ENCODE data around the gene ITPRID2. TPM values are rescaled to one million over a fixed set of nuclear protein-coding genes. Genes with fewer than 3 reads are reported as not detected.

The ITPRID2 gene
- total and polyA plus RNA-seq, 2 donors from 2014 or later = 29.9 to 191 TPM

GRCh38 chr2:181900007-181900651 lies 8.6 kb downstream of the ITPRID2 start:
- no peaks in the 10 kb centered on the region for H3K27me3 ChIP-seq (ENCODE audit: control insufficient read depth, insufficient read depth, low read length)
- H3K9ac ChIP-seq (ENCODE audit: low read length in 3 of 3) = no peak overlapping the region
- H3K36me3 ChIP-seq (ENCODE audit: control insufficient read depth in 2 of 3, insufficient read depth in 3 of 3, low read length in 3 of 3) = peaks cover 9 to 41% (median 18%) of the 10 kb centered on the region in 3 donors
- H3K4me3 ChIP-seq (ENCODE audit: low read length in 3 of 3) = no peak overlapping the region
- peaks cover 0 to 7% (median 3%) of the 10 kb centered on the region in 3 donors for H3K4me1 ChIP-seq (ENCODE audit: control insufficient read depth in 2 of 3, insufficient read depth in 2 of 3, low read depth in 1 of 3, low read length in 3 of 3)
- TF ChIP-seq CTCF (IDR thresholded peaks at IDR 0.05; ENCODE audit: borderline replicate concordance, extremely low read depth, insufficient read depth) = no peak
- DNase-seq (no peak), FAIRE-seq (no peak)
- intact Hi-C loops (cut with DNase I) = no loop called here
- no peaks in the 10 kb centered on the region for H3K9me3 ChIP-seq (ENCODE audit: control insufficient read depth in 2 of 3, insufficient read depth in 1 of 3, low read length in 3 of 3)
- H3K27ac ChIP-seq (ENCODE audit: low read depth in 2 of 2, low read length in 2 of 2) = no peak overlapping the region

- intact Hi-C loops (cut with DNase I) = no loop called here
- no peak for FAIRE-seq
These were observed 11.1 kb downstream of the ITPRID2 start for GRCh38 chr2:181902625-181903024.

GRCh38 chr2:181904022-181904632 lies 12.6 kb downstream of the ITPRID2 start:
- intact Hi-C loops (cut with DNase I) = no loop called here
- peak overlapping the region in 1 of 3 donors; percentile 5 for H3K4me3 ChIP-seq (ENCODE audit: low read length in 3 of 3)

More at GRCh38 chr2:181902625-181903024, 11.1 kb downstream of the ITPRID2 start:
- Histone ChIP-seq H3K4me1 (ENCODE audit: control insufficient read depth in 2 of 3, insufficient read depth in 2 of 3, low read depth in 1 of 3, low read length in 3 of 3) (no peaks in the 10 kb centered on the region), H3K9ac (ENCODE audit: low read length in 3 of 3) (no peak overlapping the region), H3K9me3 (ENCODE audit: control insufficient read depth in 2 of 3, insufficient read depth in 1 of 3, low read length in 3 of 3) (no peaks in the 10 kb centered on the region), H3K4me3 (ENCODE audit: low read length in 3 of 3) (no peak overlapping the region), H3K27ac (ENCODE audit: low read depth in 2 of 2, low read length in 2 of 2) (no peak overlapping the region), H3K27me3 (ENCODE audit: control insufficient read depth, insufficient read depth, low read length) (no peaks in the 10 kb centered on the region), H3K36me3 (ENCODE audit: control insufficient read depth in 2 of 3, insufficient read depth in 3 of 3, low read length in 3 of 3) (peaks cover 9 to 41% (median 18%) of the 10 kb centered on the region in 3 donors)
- TF ChIP-seq CTCF (IDR thresholded peaks at IDR 0.05; ENCODE audit: borderline replicate concordance, extremely low read depth, insufficient read depth) = no peak
- DNase-seq = no peak

More at GRCh38 chr2:181904022-181904632, 12.6 kb downstream of the ITPRID2 start:
- no peaks in the 10 kb centered on the region for H3K9me3 ChIP-seq (ENCODE audit: control insufficient read depth in 2 of 3, insufficient read depth in 1 of 3, low read length in 3 of 3)
- no peak overlapping the region for H3K27ac ChIP-seq (ENCODE audit: low read depth in 2 of 2, low read length in 2 of 2)
- DNase-seq (peak in 2 of 5 donors; percentile 74 to 81), FAIRE-seq (peak; percentile 94)
- no peaks in the 10 kb centered on the region for H3K27me3 ChIP-seq (ENCODE audit: control insufficient read depth, insufficient read depth, low read length)
- peaks cover 5 to 41% (median 15%) of the 10 kb centered on the region in 3 donors for H3K36me3 ChIP-seq (ENCODE audit: control insufficient read depth in 2 of 3, insufficient read depth in 3 of 3, low read length in 3 of 3)
- H3K4me1 ChIP-seq (ENCODE audit: control insufficient read depth in 2 of 3, insufficient read depth in 2 of 3, low read depth in 1 of 3, low read length in 3 of 3) = peaks cover 0 to 7% (median 0%) of the 10 kb centered on the region in 3 donors
- TF ChIP-seq CTCF (IDR thresholded peaks at IDR 0.05; ENCODE audit: borderline replicate concordance, extremely low read depth, insufficient read depth) = peak; percentile 55
- no peak overlapping the region for H3K9ac ChIP-seq (ENCODE audit: low read length in 3 of 3)

Measured in kidney (tissue), 14 donors.